GM18498 (cell line): ENCODE measurements around the gene TBL1X.

Experiments
- ATAC-seq: cut with Tn5 transposase; IDR thresholded peaks from one replicate; pipeline ENCODE4 v1.9.1; 2021; ENCODE audit warnings: mild to moderate bottlenecking, moderate library complexity; ENCODE audit not compliant: unreplicated experiment

TBL1X gene

GRCh38 chrX:9789555-9789954, 324.7 kb downstream of the TBL1X start:
- no peak for ATAC-seq
